ENCODE data around the gene ABHD1.
"Not testable (repeated sequence)": the region's sequence is repeated elsewhere in the genome, so short reads cannot be mapped to it uniquely, and the experiment has no call there.

The ABHD1 gene

GRCh38 chr2:27097341-27097740, 26.3 kb upstream of the ABHD1 start:
- H3K4me1 ChIP-seq (ENCODE audit: control insufficient read depth, insufficient read depth, low read length, poor library complexity, severe bottlenecking) = peaks cover 8% of the 10 kb centered on the region
- H3K4me3 ChIP-seq (ENCODE audit: extremely low read depth, insufficient read depth, low read length, poor library complexity, severe bottlenecking) = no peak overlapping the region
- no peak overlapping the region for H3K27ac ChIP-seq (ENCODE audit: low read depth, low read length, severe bottlenecking)
- no peaks in the 10 kb centered on the region for H3K9me3 ChIP-seq (ENCODE audit: control insufficient read depth, low read length)
- WGBS, 2 experiments (ENCODE audit: insufficient coverage in 2 of 2) = 86 to 94% methylated on average over 10 of the region's 14 CpGs
- no peaks in the 10 kb centered on the region for H3K36me3 ChIP-seq (ENCODE audit: control insufficient read depth, insufficient read depth, low read length)

- WGBS, 2 experiments (ENCODE audit: insufficient coverage in 2 of 2) = 91 to 95% methylated on average over 14 to 16 of the region's 19 CpGs
- Histone ChIP-seq H3K4me1 (ENCODE audit: control insufficient read depth, insufficient read depth, low read length, poor library complexity, severe bottlenecking) (no peaks in the 10 kb centered on the region), H3K36me3 (ENCODE audit: control insufficient read depth, insufficient read depth, low read length) (no peaks in the 10 kb centered on the region), H3K27ac (ENCODE audit: low read depth, low read length, severe bottlenecking) (no peak overlapping the region), H3K4me3 (ENCODE audit: extremely low read depth, insufficient read depth, low read length, poor library complexity, severe bottlenecking) (no peak overlapping the region), H3K9me3 (ENCODE audit: control insufficient read depth, low read length) (no peaks in the 10 kb centered on the region)
These were observed 24.2 kb upstream of the ABHD1 start for GRCh38 chr2:27099334-27099955.

DNA sequence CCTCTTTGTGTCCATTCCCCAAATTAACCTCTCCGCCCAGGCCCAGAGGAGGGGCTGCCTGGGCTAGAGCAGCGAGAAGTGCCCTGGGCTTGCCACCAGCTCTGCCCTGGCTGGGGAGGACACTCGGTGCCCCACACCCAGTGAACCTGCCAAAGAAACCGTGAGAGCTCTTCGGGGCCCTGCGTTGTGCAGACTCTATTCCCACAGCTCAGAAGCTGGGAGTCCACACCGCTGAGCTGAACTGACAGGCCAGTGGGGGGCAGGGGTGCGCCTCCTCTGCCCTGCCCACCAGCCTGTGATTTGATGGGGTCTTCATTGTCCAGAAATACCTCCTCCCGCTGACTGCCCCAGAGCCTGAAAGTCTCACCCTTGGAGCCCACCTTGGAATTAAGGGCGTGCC, 23.6 kb upstream of the ABHD1 start:
- no peaks in the 10 kb centered on the region for H3K36me3 ChIP-seq (ENCODE audit: control insufficient read depth, insufficient read depth, low read length)
- no peaks in the 10 kb centered on the region for H3K4me1 ChIP-seq (ENCODE audit: control insufficient read depth, insufficient read depth, low read length, poor library complexity, severe bottlenecking)
- H3K9me3 ChIP-seq (ENCODE audit: control insufficient read depth, low read length) = no peaks in the 10 kb centered on the region
- H3K4me3 ChIP-seq (ENCODE audit: extremely low read depth, insufficient read depth, low read length, poor library complexity, severe bottlenecking) = no peak overlapping the region
- WGBS, 2 experiments (ENCODE audit: insufficient coverage in 2 of 2) = 86 to 93% methylated on average over 8 to 10 of the region's 10 CpGs
- no peak overlapping the region for H3K27ac ChIP-seq (ENCODE audit: low read depth, low read length, severe bottlenecking)

- WGBS, 2 experiments (ENCODE audit: insufficient coverage in 2 of 2) = 80 to 87% methylated on average over 1 to 3 of the region's 5 CpGs
- Histone ChIP-seq H3K27ac (ENCODE audit: low read depth, low read length, severe bottlenecking) (no peak overlapping the region), H3K36me3 (ENCODE audit: control insufficient read depth, insufficient read depth, low read length) (no peaks in the 10 kb centered on the region), H3K4me1 (ENCODE audit: control insufficient read depth, insufficient read depth, low read length, poor library complexity, severe bottlenecking) (no peaks in the 10 kb centered on the region), H3K9me3 (ENCODE audit: control insufficient read depth, low read length) (no peaks in the 10 kb centered on the region), H3K4me3 (ENCODE audit: extremely low read depth, insufficient read depth, low read length, poor library complexity, severe bottlenecking) (no peak overlapping the region)
These were observed 21.3 kb upstream of the ABHD1 start for GRCh38 chr2:27102329-27102728.

- Histone ChIP-seq H3K36me3 (ENCODE audit: control insufficient read depth, insufficient read depth, low read length) (no peaks in the 10 kb centered on the region), H3K4me1 (ENCODE audit: control insufficient read depth, insufficient read depth, low read length, poor library complexity, severe bottlenecking) (no peaks in the 10 kb centered on the region), H3K27ac (ENCODE audit: low read depth, low read length, severe bottlenecking) (no peak overlapping the region), H3K9me3 (ENCODE audit: control insufficient read depth, low read length) (no peaks in the 10 kb centered on the region), H3K4me3 (ENCODE audit: extremely low read depth, insufficient read depth, low read length, poor library complexity, severe bottlenecking) (no peak overlapping the region)
- 81 to 94% methylated on average over 3 of the region's 3 CpGs for WGBS, 2 experiments (ENCODE audit: insufficient coverage in 2 of 2)
These were observed 17.6 kb upstream of the ABHD1 start for GRCh38 chr2:27105981-27106380.

GRCh38 chr2:27108221-27108620, 15.4 kb upstream of the ABHD1 start:
- no peaks in the 10 kb centered on the region for H3K4me1 ChIP-seq (ENCODE audit: control insufficient read depth, insufficient read depth, low read length, poor library complexity, severe bottlenecking)
- WGBS, 2 experiments (ENCODE audit: insufficient coverage in 2 of 2) = 100% methylated on average over 1 of the region's 2 CpGs; no CpG with 5 or more reads in 1 of the 2 experiments
- no peak overlapping the region for H3K27ac ChIP-seq (ENCODE audit: low read depth, low read length, severe bottlenecking)

DNA sequence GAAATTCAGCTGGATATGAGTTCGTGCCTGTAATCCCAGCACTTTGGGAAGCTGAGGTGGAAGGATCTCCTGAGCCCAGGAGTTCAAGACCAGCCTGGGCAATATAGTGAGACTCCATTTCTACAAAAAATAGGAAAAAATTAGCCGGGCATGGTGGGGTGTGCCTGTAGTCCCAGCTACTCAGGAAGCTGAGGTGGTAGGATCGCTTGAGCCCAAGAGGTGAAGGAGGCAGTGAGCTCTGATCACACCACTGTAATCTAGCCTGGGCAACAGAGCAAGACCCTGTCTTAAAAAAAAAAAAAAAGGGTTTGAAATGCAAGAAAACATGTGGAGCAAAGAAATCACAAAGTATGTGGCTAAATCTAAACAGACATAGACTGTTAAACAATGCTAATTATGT, 14.5 kb upstream of the ABHD1 start:
- 93 to 94% methylated on average over 3 of the region's 3 CpGs for WGBS, 2 experiments (ENCODE audit: insufficient coverage in 2 of 2)

More at GRCh38 chr2:27108221-27108620, 15.4 kb upstream of the ABHD1 start:
- Histone ChIP-seq H3K36me3 (ENCODE audit: control insufficient read depth, insufficient read depth, low read length) (no peaks in the 10 kb centered on the region), H3K4me3 (ENCODE audit: extremely low read depth, insufficient read depth, low read length, poor library complexity, severe bottlenecking) (no peak overlapping the region), H3K9me3 (ENCODE audit: control insufficient read depth, low read length) (no peaks in the 10 kb centered on the region)

GRCh38 chr2:27110603-27111352, 12.8 kb upstream of the ABHD1 start:
- WGBS, 2 experiments (ENCODE audit: insufficient coverage in 2 of 2) = 88 to 95% methylated on average over 17 to 21 of the region's 24 CpGs
- not testable (repeated sequence) for H3K4me3 ChIP-seq (ENCODE audit: extremely low read depth, insufficient read depth, low read length, poor library complexity, severe bottlenecking); H3K27ac ChIP-seq (ENCODE audit: low read depth, low read length, severe bottlenecking); H3K9me3 ChIP-seq (ENCODE audit: control insufficient read depth, low read length); H3K36me3 ChIP-seq (ENCODE audit: control insufficient read depth, insufficient read depth, low read length); H3K4me1 ChIP-seq (ENCODE audit: control insufficient read depth, insufficient read depth, low read length, poor library complexity, severe bottlenecking)

More for the DNA sequence above, 14.5 kb upstream of the ABHD1 start:
- Histone ChIP-seq H3K27ac (ENCODE audit: low read depth, low read length, severe bottlenecking) (no peak overlapping the region), H3K9me3 (ENCODE audit: control insufficient read depth, low read length) (no peaks in the 10 kb centered on the region), H3K36me3 (ENCODE audit: control insufficient read depth, insufficient read depth, low read length) (no peaks in the 10 kb centered on the region), H3K4me1 (ENCODE audit: control insufficient read depth, insufficient read depth, low read length, poor library complexity, severe bottlenecking) (no peaks in the 10 kb centered on the region), H3K4me3 (ENCODE audit: extremely low read depth, insufficient read depth, low read length, poor library complexity, severe bottlenecking) (no peak overlapping the region)

DNA sequence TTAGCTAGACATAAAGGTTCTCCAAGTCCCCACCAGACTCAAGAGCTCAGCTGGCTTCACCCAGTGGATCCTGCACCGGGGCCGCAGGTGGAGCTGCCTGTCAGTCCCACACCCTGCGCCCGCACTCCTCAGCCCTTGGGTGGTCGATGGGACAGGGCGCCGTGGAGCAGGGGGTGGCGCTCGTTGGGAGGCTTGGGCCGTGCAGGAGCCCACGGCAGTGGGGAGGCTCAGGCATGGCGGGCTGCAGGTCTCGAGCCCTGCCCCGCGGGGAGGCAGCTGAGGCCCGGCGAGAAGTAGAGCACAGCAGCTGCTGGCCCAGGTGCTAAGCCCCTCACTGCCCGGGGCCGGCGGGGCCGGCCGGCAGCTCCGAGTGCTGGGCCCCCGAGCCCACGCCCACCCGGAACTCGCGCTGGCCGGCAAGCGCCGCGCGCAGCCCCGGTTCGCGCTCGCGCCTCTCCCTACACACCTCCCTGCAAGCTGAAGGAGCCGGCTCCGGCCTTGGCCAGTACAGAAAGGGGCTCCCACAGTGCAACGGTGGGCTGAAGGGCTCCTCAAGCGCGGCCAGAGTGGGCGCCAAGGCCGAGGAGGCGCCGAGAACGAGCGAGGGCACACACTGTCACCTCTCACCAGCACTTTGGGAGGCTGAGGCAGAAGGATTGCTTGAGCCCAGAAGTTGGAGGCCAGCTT, 12.1 kb upstream of the ABHD1 start:
- 95 to 96% methylated on average over 12 to 26 of the region's 49 CpGs for whole genome bisulfite sequencing, 2 experiments (ENCODE audit: insufficient coverage in 2 of 2)
- not testable (repeated sequence) for H3K36me3 ChIP-seq (ENCODE audit: control insufficient read depth, insufficient read depth, low read length); H3K9me3 ChIP-seq (ENCODE audit: control insufficient read depth, low read length); H3K27ac ChIP-seq (ENCODE audit: low read depth, low read length, severe bottlenecking); H3K4me3 ChIP-seq (ENCODE audit: extremely low read depth, insufficient read depth, low read length, poor library complexity, severe bottlenecking); H3K4me1 ChIP-seq (ENCODE audit: control insufficient read depth, insufficient read depth, low read length, poor library complexity, severe bottlenecking)

GRCh38 chr2:27115519-27115918, 8.1 kb upstream of the ABHD1 start:
- Histone ChIP-seq H3K4me3 (ENCODE audit: extremely low read depth, insufficient read depth, low read length, poor library complexity, severe bottlenecking) (no peak overlapping the region), H3K4me1 (ENCODE audit: control insufficient read depth, insufficient read depth, low read length, poor library complexity, severe bottlenecking) (no peaks in the 10 kb centered on the region), H3K9me3 (ENCODE audit: control insufficient read depth, low read length) (no peaks in the 10 kb centered on the region), H3K36me3 (ENCODE audit: control insufficient read depth, insufficient read depth, low read length) (no peaks in the 10 kb centered on the region), H3K27ac (ENCODE audit: low read depth, low read length, severe bottlenecking) (no peak overlapping the region)
- WGBS, 2 experiments (ENCODE audit: insufficient coverage in 2 of 2) = 77 to 81% methylated on average over 2 of the region's 2 CpGs
